Activated CD4-positive, alpha-beta T cell treated with anti-CD3 and anti-CD28 coated beads for 36 hours (primary cell): Measurements from ENCODE around the gene ZNF503. TPM values are rescaled to one million over a fixed set of nuclear protein-coding genes. Genes with fewer than 3 reads are reported as not detected.

Experiments used
- ATAC-seq: fragments of 200-7000 bp; cut with Tn5 transposase; one replicate; pipeline ENCODE4 v1.10.0; 2021; ENCODE audit warnings: mild to moderate bottlenecking, moderate library complexity
- CTCF ChIA-PET: fragments of 350-600 bp; sonication (Branson Sonifier 250); formaldehyde crosslinking; loops from one replicate; lab custom pipeline; 2021; ENCODE audit warnings: antibody characterized with exemption; lab: Charles Lee
- POLR2A ChIA-PET: fragments of 350-600 bp; sonication (Branson Sonifier 250); formaldehyde crosslinking; loops from one replicate; lab custom pipeline; 2021; ENCODE audit warnings: antibody characterized with exemption, inconsistent platforms; lab: Charles Lee
- DNase-seq: peaks from one replicate; pipeline ENCODE4 v3.0.0-alpha.2; 2020
- H3K27ac Mint-ChIP-seq: one replicate; pipeline ENCODE4 v1.8.0; 2021; ENCODE audit warnings: mixed read lengths
- H3K27me3 Mint-ChIP-seq: one replicate; pipeline ENCODE4 v1.8.0; 2021; ENCODE audit warnings: mixed read lengths
- H3K36me3 Mint-ChIP-seq: one replicate; pipeline ENCODE4 v1.8.0; 2021; ENCODE audit warnings: low read depth, mixed read lengths
- H3K4me1 Mint-ChIP-seq: one replicate; pipeline ENCODE4 v1.8.0; 2021; ENCODE audit warnings: mixed read lengths
- H3K4me3 Mint-ChIP-seq: one replicate; pipeline ENCODE4 v1.8.0; 2021; ENCODE audit warnings: mild to moderate bottlenecking, moderate library complexity, mixed read lengths
- H3K9me3 Mint-ChIP-seq: one replicate; pipeline ENCODE4 v1.8.0; 2021; ENCODE audit warnings: low read depth, mixed read lengths
- intact Hi-C, 2 experiments: fragments of 100-400 bp; cut with DNase I in 1 of 2; cut with micrococcal nuclease in 1 of 2; formaldehyde crosslinking; loops; one replicate each; pipeline versions ENCODE4 v1.14.2 to v1.15.1; 2022 to 2024; cut with DNase I, micrococcal nuclease
- total RNA-seq, 2 experiments: library from RNA; stranded (reverse); gene quantifications; one replicate each; pipeline ENCODE4 v1.2.3, GENCODE V29; 2021

The ZNF503 gene
- total RNA-seq, 2 experiments from 2014 or later = 0.40 to 0.46 TPM

- DNase-seq (no peak), ATAC-seq (no peak)
- Mint-ChIP-seq H3K36me3 (no peaks in the 10 kb centered on the region), H3K27ac (no peak overlapping the region), H3K4me3 (no peak overlapping the region), H3K27me3 (peaks cover 30% of the 10 kb centered on the region), H3K9me3 (no peaks in the 10 kb centered on the region), H3K4me1 (no peaks in the 10 kb centered on the region)
- ChIA-PET POLR2A (interaction anchor here (0.6 kb wide), 1 partner anchor 20 kb away, joined by 3 read pairs; no protein-coding TSS in a partner anchor), CTCF (interaction anchor here (0.6 to 0.8 kb wide), 2 partner anchors 17 to 509 kb away, joined by 3 read pairs; no protein-coding TSS in a partner anchor)
- intact Hi-C loops = no loop called here
These were observed 28.6 kb upstream of the ZNF503 start for GRCh38 chr10:75430000-75430763.

- no peak for ATAC-seq
- Mint-ChIP-seq H3K27ac (no peak overlapping the region), H3K36me3 (no peaks in the 10 kb centered on the region), H3K9me3 (no peaks in the 10 kb centered on the region), H3K4me1 (no peaks in the 10 kb centered on the region), H3K4me3 (no peak overlapping the region), H3K27me3 (peaks cover 30% of the 10 kb centered on the region)
- intact Hi-C loops = no loop called here
- POLR2A ChIA-PET = interaction anchor here (0.6 kb wide), 1 partner anchor 22 kb away, joined by 4 read pairs; no protein-coding TSS in a partner anchor
- no peak for DNase-seq
- CTCF ChIA-PET = interaction anchor here (0.8 kb wide), 1 partner anchor 18 kb away, joined by 3 read pairs; no protein-coding TSS in a partner anchor
These were observed 27.7 kb upstream of the ZNF503 start for GRCh38 chr10:75429159-75429827.

GRCh38 chr10:75428434-75429158 lies 27.0 kb upstream of the ZNF503 start:
- ATAC-seq (no peak), DNase-seq (no peak)
- intact Hi-C loops = no loop called here
- no peaks in the 10 kb centered on the region for H3K9me3 Mint-ChIP-seq
- H3K36me3 Mint-ChIP-seq = no peaks in the 10 kb centered on the region
- ChIA-PET CTCF (no interaction called here), POLR2A (no interaction called here)
- H3K4me1 Mint-ChIP-seq = no peaks in the 10 kb centered on the region
- H3K27me3 Mint-ChIP-seq = peaks cover 28% of the 10 kb centered on the region
- H3K4me3 Mint-ChIP-seq = no peak overlapping the region
- no peak overlapping the region for H3K27ac Mint-ChIP-seq

- no peak overlapping the region for H3K4me3 Mint-ChIP-seq
- peaks cover 24% of the 10 kb centered on the region for H3K27me3 Mint-ChIP-seq
- H3K27ac Mint-ChIP-seq = no peak overlapping the region
- POLR2A ChIA-PET = no interaction called here
- CTCF ChIA-PET = no interaction called here
- ATAC-seq = no peak
- no peak for DNase-seq
- intact Hi-C loops = no loop called here
- H3K9me3 Mint-ChIP-seq = no peaks in the 10 kb centered on the region
- H3K36me3 Mint-ChIP-seq = no peaks in the 10 kb centered on the region
- no peaks in the 10 kb centered on the region for H3K4me1 Mint-ChIP-seq
These were observed 26.4 kb upstream of the ZNF503 start for GRCh38 chr10:75427951-75428350.

GRCh38 chr10:75426880-75427279 lies 25.3 kb upstream of the ZNF503 start:
- Mint-ChIP-seq H3K4me1 (no peaks in the 10 kb centered on the region), H3K27ac (no peak overlapping the region), H3K36me3 (no peaks in the 10 kb centered on the region), H3K4me3 (no peak overlapping the region), H3K27me3 (peaks cover 16% of the 10 kb centered on the region), H3K9me3 (no peaks in the 10 kb centered on the region)
- intact Hi-C loops = no loop called here
- POLR2A ChIA-PET = no interaction called here
- ATAC-seq (no peak), DNase-seq (no peak)
- CTCF ChIA-PET = interaction anchor here (0.5 kb wide), 1 partner anchor 9 kb away, joined by 3 read pairs; no protein-coding TSS in a partner anchor

GRCh38 chr10:75425291-75426079 lies 23.9 kb upstream of the ZNF503 start:
- ATAC-seq (no peak), DNase-seq (no peak)
- Mint-ChIP-seq H3K4me3 (no peak overlapping the region), H3K9me3 (no peaks in the 10 kb centered on the region), H3K36me3 (no peaks in the 10 kb centered on the region), H3K4me1 (no peaks in the 10 kb centered on the region), H3K27me3 (peaks cover 13% of the 10 kb centered on the region), H3K27ac (no peak overlapping the region)
- ChIA-PET POLR2A (interaction anchor here (0.5 kb wide), 1 partner anchor 23 kb away, joined by 4 read pairs; no protein-coding TSS in a partner anchor), CTCF (interaction anchor here (0.6 kb wide), 1 partner anchor 87 kb away, joined by 3 read pairs; no protein-coding TSS in a partner anchor)
- intact Hi-C loops = no loop called here

GRCh38 chr10:75424571-75424970 lies 23.0 kb upstream of the ZNF503 start:
- H3K27me3 Mint-ChIP-seq = peaks cover 9% of the 10 kb centered on the region

GRCh38 chr10:75422913-75423312 lies 21.3 kb upstream of the ZNF503 start:
- no peak for DNase-seq
- H3K9me3 Mint-ChIP-seq = no peaks in the 10 kb centered on the region
- POLR2A ChIA-PET = no interaction called here
- CTCF ChIA-PET = interaction anchor here (0.9 kb wide), 1 partner anchor 24 kb away, joined by 3 read pairs; no protein-coding TSS in a partner anchor
- no peak for ATAC-seq
- peaks cover 8% of the 10 kb centered on the region for H3K27me3 Mint-ChIP-seq
- no peaks in the 10 kb centered on the region for H3K36me3 Mint-ChIP-seq
- no peak overlapping the region for H3K4me3 Mint-ChIP-seq
- no peaks in the 10 kb centered on the region for H3K4me1 Mint-ChIP-seq
- intact Hi-C loops = no loop called here
- no peak overlapping the region for H3K27ac Mint-ChIP-seq

More at GRCh38 chr10:75424571-75424970, 23.0 kb upstream of the ZNF503 start:
- no peak for ATAC-seq
- no peaks in the 10 kb centered on the region for H3K4me1 Mint-ChIP-seq
- H3K4me3 Mint-ChIP-seq = no peak overlapping the region
- ChIA-PET POLR2A (interaction anchor here (0.7 kb wide), 1 partner anchor 8 kb away, joined by 4 read pairs; no protein-coding TSS in a partner anchor), CTCF (interaction anchor here (0.6 kb wide), 1 partner anchor 88 kb away, joined by 3 read pairs; no protein-coding TSS in a partner anchor)
- H3K27ac Mint-ChIP-seq = no peak overlapping the region
- H3K9me3 Mint-ChIP-seq = no peaks in the 10 kb centered on the region
- no peak for DNase-seq
- intact Hi-C loops = no loop called here
- H3K36me3 Mint-ChIP-seq = no peaks in the 10 kb centered on the region

GRCh38 chr10:75418712-75419111 lies 17.1 kb upstream of the ZNF503 start:
- Mint-ChIP-seq H3K27ac (no peak overlapping the region), H3K4me3 (no peak overlapping the region), H3K27me3 (peaks cover 24% of the 10 kb centered on the region), H3K9me3 (no peaks in the 10 kb centered on the region), H3K36me3 (no peaks in the 10 kb centered on the region), H3K4me1 (no peaks in the 10 kb centered on the region)
- ATAC-seq (no peak), DNase-seq (no peak)
- intact Hi-C loops = no loop called here
- POLR2A ChIA-PET = no interaction called here
- CTCF ChIA-PET = no interaction called here

GRCh38 chr10:75418293-75418692 lies 16.7 kb upstream of the ZNF503 start:
- ATAC-seq = no peak
- Mint-ChIP-seq H3K36me3 (no peaks in the 10 kb centered on the region), H3K4me1 (no peaks in the 10 kb centered on the region), H3K27me3 (peaks cover 25% of the 10 kb centered on the region), H3K27ac (no peak overlapping the region), H3K4me3 (no peak overlapping the region), H3K9me3 (no peaks in the 10 kb centered on the region)
- ChIA-PET CTCF (interaction anchor here (0.6 kb wide), 1 partner anchor 27 kb away, joined by 3 read pairs; no protein-coding TSS in a partner anchor), POLR2A (no interaction called here)
- intact Hi-C loops = no loop called here
- no peak for DNase-seq
